Measurements from ENCODE around the gene TRIM36. TPM values are rescaled to one million over a fixed set of nuclear protein-coding genes. Genes with fewer than 3 reads are reported as not detected.
A peak's percentile ranks its signal among the peaks of the same experiment; 100 is the strongest.

The TRIM36 gene
- total and polyA plus RNA-seq, 2 of the 8 experiments (the other 6 are each of a cell fraction or from before 2014, with no cell fraction given): 8.5 to 14.1 TPM

- TF ChIP-seq EZH2 (IDR thresholded peaks at IDR 0.05; ENCODE audit: low read depth, low read length, severe bottlenecking): peak; percentile 21
- TF ChIP-seq CEBPB (IDR thresholded peaks at IDR 0.05; ENCODE audit: low read depth, low read length): no peak
- peak; percentile 65; the same call in 1 of the 2 replicates for TF ChIP-seq SUZ12 (IDR thresholded peaks at IDR 0.05; ENCODE audit: low read length)
- TF ChIP-seq RNF2 (IDR thresholded peaks at IDR 0.05; ENCODE audit: borderline replicate concordance, low read depth, low read length, missing control alignments, poor library complexity, severe bottlenecking): peak; percentile 11
- Histone ChIP-seq H3K27ac (ENCODE audit: low read depth, low read length) (no peak overlapping the region), H3K4ac (replicated peaks; ENCODE audit: insufficient read length, low read depth, low read length) (no peak overlapping the region), H3K79me1 (ENCODE audit: low read depth, low read length) (no peaks in the 10 kb centered on the region), H3K23me2 (ENCODE audit: low read depth, low read length) (peaks cover 16% of the 10 kb centered on the region), H4K91ac (replicated peaks; ENCODE audit: insufficient read length, low read length) (no peak overlapping the region), H4K5ac (ENCODE audit: insufficient read length, low read depth, low read length) (no peak overlapping the region), H3K23ac (ENCODE audit: insufficient read length) (no peak overlapping the region), H4K20me1 (replicated peaks in 1 of 2; ENCODE audit: control insufficient read depth in 1 of 2, insufficient read depth in 2 of 2, low read length in 2 of 2) (no peaks in the 10 kb centered on the region), H3K56ac (replicated peaks; ENCODE audit: insufficient read length, low read depth, low read length) (no peak overlapping the region), H2AK5ac (ENCODE audit: low read depth, low read length) (no peak overlapping the region), H3K18ac (ENCODE audit: extremely low read depth, low read length) (no peak overlapping the region), H3K9me3 (ENCODE audit: insufficient read depth in 2 of 2, low read depth in 1 of 2, low read length in 1 of 2) (peaks cover 13 to 14% of the 10 kb centered on the region in 2 experiments), H2BK12ac (ENCODE audit: low read depth, low read length) (no peak overlapping the region), H2BK5ac (ENCODE audit: low read depth, low read length) (no peak overlapping the region), H3K36me3 (ENCODE audit: control insufficient read depth in 2 of 4, insufficient read depth in 4 of 4, low read length in 3 of 4) (peaks cover 0 to 11% (median 3%) of the 10 kb centered on the region in 4 experiments; a peak in 2 of 8 replicates), H3K14ac (ENCODE audit: insufficient read length) (no peak overlapping the region), H4K8ac (ENCODE audit: extremely low read depth, insufficient read depth, low read length) (no peak overlapping the region), H3K79me2 (ENCODE audit: control insufficient read depth in 1 of 2, insufficient read depth in 2 of 2, low read length in 2 of 2) (peaks cover 0 to 25% of the 10 kb centered on the region in 2 experiments; a peak in 3 of 4 replicates), H2BK120ac (replicated peaks; ENCODE audit: low read depth, low read length) (no peak overlapping the region), H3K4me3 (ENCODE audit: extremely low read depth in 1 of 4, insufficient read depth in 2 of 4, low read depth in 3 of 4, low read length in 4 of 4) (peak overlapping the region; percentile 75 to 94 (median 90)), H3K4me2 (ENCODE audit: insufficient read depth in 1 of 2, low read depth in 2 of 2, low read length in 2 of 2) (peak overlapping the region; percentile 87 to 97), H2BK20ac (ENCODE audit: low read length) (no peak overlapping the region), H2AFZ (ENCODE audit: low read length) (peak overlapping the region; percentile 54), H3K9ac (replicated peaks in 1 of 4; ENCODE audit: extremely low read depth in 1 of 4, low read depth in 3 of 4, low read length in 3 of 4) (peak overlapping the region in 1 of 4 experiments; percentile 16; a peak in 1 of 7 replicates), H3K27me3 (replicated peaks in 1 of 4; ENCODE audit: control insufficient read depth in 3 of 4, extremely low read depth in 1 of 4, insufficient read depth in 3 of 4, low read length in 3 of 4) (peaks cover 3 to 23% (median 11%) of the 10 kb centered on the region in 4 experiments), H3K4me1 (replicated peaks in 1 of 4; ENCODE audit: control insufficient read depth in 3 of 4, insufficient read depth in 4 of 4, low read length in 3 of 4) (peaks cover 0 to 4% (median 0%) of the 10 kb centered on the region in 4 experiments; a peak in 3 of 7 replicates), H2BK15ac (ENCODE audit: low read length) (no peak overlapping the region)
- DNase-seq (ENCODE audit: low read depth in 1 of 2, low spot score in 2 of 2): no peak
- FAIRE-seq: no peak
- CTCF ChIA-PET (ENCODE audit: partially characterized antibody): interaction anchor here (1.6 to 3.9 kb wide), 2 partner anchors 9 to 73 kb away, joined by 4 to 16 read pairs; no protein-coding TSS in a partner anchor
- POLR2A ChIA-PET (ENCODE audit: partially characterized antibody): interaction anchor here (1.4 to 2.5 kb wide), 3 partner anchors 8 to 92 kb away, joined by 6 to 11 read pairs (median 8); partner anchors contain the start of gene PGGT1B
- WGBS, 2 experiments (ENCODE audit: extremely low coverage in 1 of 2, insufficient coverage in 1 of 2, insufficient read length in 1 of 2, insufficient replicate concordance in 2 of 2, low coverage in 1 of 2, low lambda C conversion rate in 2 of 2, missing lambda C conversion rate in 1 of 2): 19% methylated on average over 16 of the region's 16 CpGs; no CpG with 5 or more reads in 1 of the 2 experiments
These were observed 1.3 kb upstream of the TRIM36 start for GRCh38 chr5:115170929-115171510.
